ENCODE data around the gene TTLL1. TPM values are rescaled to one million over a fixed set of nuclear protein-coding genes. Genes with fewer than 3 reads are reported as not detected.
A peak's percentile ranks its signal among the peaks of the same experiment; 100 is the strongest.

The TTLL1 gene
- total and polyA plus RNA-seq, 2 of the 4 experiments (the other 2 are of a cell fraction), result 10.8 to 13.2 TPM

DNA sequence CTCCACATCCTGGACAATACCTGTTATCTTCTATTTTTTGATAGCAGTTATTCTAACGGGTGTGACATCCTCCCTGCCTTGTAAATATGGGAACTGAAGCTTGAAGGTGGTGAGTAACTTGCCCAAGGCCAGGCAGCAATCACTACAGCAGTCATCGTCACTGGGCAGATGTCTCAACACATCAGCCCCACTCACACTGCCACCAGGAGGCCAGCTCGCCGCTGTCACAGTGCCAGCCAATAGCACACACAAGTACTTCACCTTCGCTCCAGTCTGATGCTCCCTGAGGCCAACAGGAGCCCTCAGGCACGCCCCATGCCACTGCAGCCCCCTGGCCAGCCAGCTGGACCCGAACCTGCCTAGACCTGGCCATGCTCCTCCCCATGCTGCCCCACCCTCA lies 4.9 kb upstream of the TTLL1 start:
- H4K91ac ChIP-seq (ENCODE audit: insufficient read depth, low read depth, low read length), result no peak overlapping the region
- H4K8ac ChIP-seq (ENCODE audit: low read depth in 2 of 2, low read length in 2 of 2), result no peak overlapping the region
- H3K36me3 ChIP-seq (ENCODE audit: control insufficient read depth, insufficient read depth, low read length), result no peaks in the 10 kb centered on the region
- ChIA-PET POLR2A (ENCODE audit: unreplicated experiment) (no interaction called here), CTCF (no interaction called here)
- H2BK20ac ChIP-seq (ENCODE audit: low read depth, low read length), result no peak overlapping the region
- ATAC-seq (ENCODE audit: low read depth) (no peak), DNase-seq (peak; percentile 18)
- H3K23ac ChIP-seq (ENCODE audit: low read depth, low read length), result no peak overlapping the region
- peaks cover 0 to 5% of the 10 kb centered on the region in 2 experiments; a peak in 2 of 4 replicates for H3K79me1 ChIP-seq (ENCODE audit: low read depth in 1 of 2, low read length in 2 of 2)
- no peak overlapping the region for H3K56ac ChIP-seq (ENCODE audit: extremely low read depth, insufficient read depth, low read length)
- no peak overlapping the region for H3K4me3 ChIP-seq (ENCODE audit: insufficient read depth, low read depth, low read length)
- no peak overlapping the region for H2AK9ac ChIP-seq (replicated peaks; ENCODE audit: low read depth, low read length, poor library complexity)
- H3K4me1 ChIP-seq (ENCODE audit: control insufficient read depth, insufficient read depth, low read length), result 0 out of 2 replicates have a peak, but pooled peaks cover 2% of the 10 kb centered on the region
- no TSS peak for BruUV-seq (replicated peaks)
- WGBS, 2 experiments (ENCODE audit: extremely low coverage in 2 of 2, insufficient read length in 1 of 2), result 58% methylated on average over 3 of the region's 7 CpGs; no CpG with 5 or more reads in 1 of the 2 experiments
- no peaks in the 10 kb centered on the region for H4K20me1 ChIP-seq (ENCODE audit: insufficient read depth, low read length)
- H2BK15ac ChIP-seq (ENCODE audit: low read depth, low read length), result no peak overlapping the region
- no peak overlapping the region for H3K27ac ChIP-seq (ENCODE audit: insufficient read depth, low read length)
- no peak overlapping the region for H3K4ac ChIP-seq (ENCODE audit: low read depth, low read length)
- in situ Hi-C loops (cut with MboI; ENCODE audit: low sequenced_read_pairs) (no loop called here), dilution Hi-C loops (cut with HindIII; ENCODE audit: low sequenced_read_pairs, unreplicated experiment) (no loop called here), intact Hi-C loops (cut with micrococcal nuclease) (no loop called here)
- H3K14ac ChIP-seq (replicated peaks; ENCODE audit: low read depth, low read length), result no peak overlapping the region
- no peak overlapping the region for H2BK120ac ChIP-seq (ENCODE audit: low read depth, low read length)
- H4K5ac ChIP-seq (ENCODE audit: low read depth, low read length), result no peak overlapping the region
- peak overlapping the region; percentile 72 for H2AFZ ChIP-seq (replicated peaks; ENCODE audit: low read length, poor library complexity)
- no peak for TF ChIP-seq CHD1 (IDR thresholded peaks at IDR 0.05; ENCODE audit: low read depth, low read length)
- TF ChIP-seq, protein P1, sequence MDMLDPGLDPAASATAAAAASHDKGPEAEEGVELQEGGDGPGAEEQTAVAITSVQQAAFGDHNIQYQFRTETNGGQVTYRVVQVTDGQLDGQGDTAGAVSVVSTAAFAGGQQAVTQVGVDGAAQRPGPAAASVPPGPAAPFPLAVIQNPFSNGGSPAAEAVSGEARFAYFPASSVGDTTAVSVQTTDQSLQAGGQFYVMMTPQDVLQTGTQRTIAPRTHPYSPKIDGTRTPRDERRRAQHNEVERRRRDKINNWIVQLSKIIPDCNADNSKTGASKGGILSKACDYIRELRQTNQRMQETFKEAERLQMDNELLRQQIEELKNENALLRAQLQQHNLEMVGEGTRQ (IDR thresholded peaks at IDR 0.05; ENCODE audit: low read depth, low read length), result no peak
- TF ChIP-seq, protein P2, sequence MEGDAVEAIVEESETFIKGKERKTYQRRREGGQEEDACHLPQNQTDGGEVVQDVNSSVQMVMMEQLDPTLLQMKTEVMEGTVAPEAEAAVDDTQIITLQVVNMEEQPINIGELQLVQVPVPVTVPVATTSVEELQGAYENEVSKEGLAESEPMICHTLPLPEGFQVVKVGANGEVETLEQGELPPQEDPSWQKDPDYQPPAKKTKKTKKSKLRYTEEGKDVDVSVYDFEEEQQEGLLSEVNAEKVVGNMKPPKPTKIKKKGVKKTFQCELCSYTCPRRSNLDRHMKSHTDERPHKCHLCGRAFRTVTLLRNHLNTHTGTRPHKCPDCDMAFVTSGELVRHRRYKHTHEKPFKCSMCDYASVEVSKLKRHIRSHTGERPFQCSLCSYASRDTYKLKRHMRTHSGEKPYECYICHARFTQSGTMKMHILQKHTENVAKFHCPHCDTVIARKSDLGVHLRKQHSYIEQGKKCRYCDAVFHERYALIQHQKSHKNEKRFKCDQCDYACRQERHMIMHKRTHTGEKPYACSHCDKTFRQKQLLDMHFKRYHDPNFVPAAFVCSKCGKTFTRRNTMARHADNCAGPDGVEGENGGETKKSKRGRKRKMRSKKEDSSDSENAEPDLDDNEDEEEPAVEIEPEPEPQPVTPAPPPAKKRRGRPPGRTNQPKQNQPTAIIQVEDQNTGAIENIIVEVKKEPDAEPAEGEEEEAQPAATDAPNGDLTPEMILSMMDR (conservative IDR thresholded peaks at IDR 0.05; ENCODE audit: low read depth, low read length), result no peak
- no peak for TF ChIP-seq NFE2L2 (IDR thresholded peaks at IDR 0.05; ENCODE audit: low read depth, low read length)
- TF ChIP-seq, protein P3, sequence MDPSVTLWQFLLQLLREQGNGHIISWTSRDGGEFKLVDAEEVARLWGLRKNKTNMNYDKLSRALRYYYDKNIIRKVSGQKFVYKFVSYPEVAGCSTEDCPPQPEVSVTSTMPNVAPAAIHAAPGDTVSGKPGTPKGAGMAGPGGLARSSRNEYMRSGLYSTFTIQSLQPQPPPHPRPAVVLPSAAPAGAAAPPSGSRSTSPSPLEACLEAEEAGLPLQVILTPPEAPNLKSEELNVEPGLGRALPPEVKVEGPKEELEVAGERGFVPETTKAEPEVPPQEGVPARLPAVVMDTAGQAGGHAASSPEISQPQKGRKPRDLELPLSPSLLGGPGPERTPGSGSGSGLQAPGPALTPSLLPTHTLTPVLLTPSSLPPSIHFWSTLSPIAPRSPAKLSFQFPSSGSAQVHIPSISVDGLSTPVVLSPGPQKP (IDR thresholded peaks at IDR 0.05; ENCODE audit: borderline replicate concordance, low read depth, low read length), result no peak
- no peak for TF ChIP-seq MXI1 (IDR thresholded peaks at IDR 0.05; ENCODE audit: borderline replicate concordance, low read depth, low read length)
- no peak for TF ChIP-seq MAZ (IDR thresholded peaks at IDR 0.05; ENCODE audit: borderline replicate concordance, low read depth, low read length)
- TF ChIP-seq SMC3 (IDR thresholded peaks at IDR 0.05; ENCODE audit: low read depth, low read length), result no peak
- TF ChIP-seq RCOR1 (IDR thresholded peaks at IDR 0.05; ENCODE audit: insufficient replicate concordance, low read length), result no peak
- TF ChIP-seq FOS (IDR thresholded peaks at IDR 0.05; ENCODE audit: low read depth, low read length), result no peak
- no peak for TF ChIP-seq MAFK (IDR thresholded peaks at IDR 0.05; ENCODE audit: low read depth, low read length)
- TF ChIP-seq CEBPB (IDR thresholded peaks at IDR 0.05; ENCODE audit: low read depth, low read length), result no peak
- TF ChIP-seq RAD21 (IDR thresholded peaks at IDR 0.05; ENCODE audit: low read length), result no peak
- no peak for TF ChIP-seq POLR2A (IDR thresholded peaks at IDR 0.05; ENCODE audit: low read depth, low read length)
- TF ChIP-seq RFX5 (IDR thresholded peaks at IDR 0.05; ENCODE audit: low read depth, low read length), result no peak
- no peak for TF ChIP-seq BHLHE40 (IDR thresholded peaks at IDR 0.05; ENCODE audit: low read depth, low read length)
- peaks cover 5% of the 10 kb centered on the region; the same call in 1 of the 2 replicates for H3K9me1 ChIP-seq (ENCODE audit: insufficient read depth, low read length)
- H2BK5ac ChIP-seq (ENCODE audit: low read depth, low read length, poor library complexity, severe bottlenecking), result no peak overlapping the region
- H3K9ac ChIP-seq (ENCODE audit: low read depth, low read length), result no peak overlapping the region
- H3K18ac ChIP-seq (ENCODE audit: low read depth, low read length), result no peak overlapping the region
- no peak overlapping the region for H3K4me2 ChIP-seq (ENCODE audit: low read depth, low read length)
- H3K27me3 ChIP-seq (ENCODE audit: control insufficient read depth, insufficient read depth, low read length), result no peaks in the 10 kb centered on the region
- no peak overlapping the region for H2AK5ac ChIP-seq (ENCODE audit: low read depth, low read length)
- H3K9me3 ChIP-seq (ENCODE audit: control insufficient read depth, insufficient read depth, low read length), result peaks cover 6% of the 10 kb centered on the region
